Aorta (tissue), 5 donors: Measurements from ENCODE around the gene KRT84. TPM values are rescaled to one million over a fixed set of nuclear protein-coding genes. Genes with fewer than 3 reads are reported as not detected.

Source experiments
- ATAC-seq: fragments of 200-7000 bp; cut with Tn5 transposase; one replicate; pipeline ENCODE4 v1.9.1; 2022; ENCODE audit warnings: moderate library complexity; ENCODE audit not compliant: low FRiP score
- DNase-seq, 2 donors: peaks; one replicate each; pipeline ENCODE4 v3.0.0-alpha.2; 2020
- H3K27ac ChIP-seq, 2 donors: one replicate each; pipeline ENCODE4 v1.5.1; 2013; ENCODE audit warnings: low read length in 2 of 2, mild to moderate bottlenecking in 2 of 2, moderate library complexity in 2 of 2, control low read depth in 1 of 2, inconsistent platforms in 1 of 2, low read depth in 1 of 2
- H3K27me3 ChIP-seq, 2 donors: one replicate each; pipeline ENCODE4 v1.6.1; 2013; ENCODE audit warnings: control low read depth in 1 of 2, low read length in 1 of 2, mild to moderate bottlenecking in 1 of 2, moderate library complexity in 1 of 2; ENCODE audit not compliant: insufficient read depth in 2 of 2, control insufficient read depth in 1 of 2
- H3K36me3 ChIP-seq, 2 donors: one replicate each; pipeline ENCODE4 v1.6.1; 2013; ENCODE audit warnings: control low read depth in 1 of 2, low read length in 1 of 2, mild to moderate bottlenecking in 1 of 2; ENCODE audit not compliant: insufficient read depth in 2 of 2, control insufficient read depth in 1 of 2
- H3K4me1 ChIP-seq, 2 donors: one replicate each; pipeline ENCODE4 v1.6.1; 2013; ENCODE audit warnings: low read length in 2 of 2, control low read depth in 1 of 2, mild to moderate bottlenecking in 1 of 2, moderate library complexity in 1 of 2; ENCODE audit not compliant: insufficient read depth in 2 of 2, control insufficient read depth in 1 of 2
- H3K4me3 ChIP-seq, 2 donors: one replicate each; pipeline ENCODE4 v1.5.1; 2013; ENCODE audit warnings: low read length in 2 of 2, control low read depth in 1 of 2, mild to moderate bottlenecking in 1 of 2
- H3K9me3 ChIP-seq: one replicate; pipeline ENCODE4 v1.6.1; 2013; ENCODE audit warnings: mild to moderate bottlenecking, low read length; ENCODE audit not compliant: control insufficient read depth
- WGBS, 2 donors: extraction: QIAGEN DNeasy Blood & Tissue Kit; methylation state at CpG; one replicate each; pipeline ENCODE4 v1.1.7; 2013; 5-methylcytosine and 5-hydroxymethylcytosine counted together
- intact Hi-C, 2 donors: fragments of 100-400 bp; cut with DNase I; formaldehyde crosslinking; loops; one replicate each; pipeline versions ENCODE4 v1.14.2 to v1.15.0; 2022
- long read RNA-seq, 2 donors: library from polyadenylated mRNA; unstranded; transcript quantifications; one replicate each; pipeline ENCODE4 v2.0.0, GENCODE V29; 2020 to 2021
- polyA plus RNA-seq, 2 donors: library from polyadenylated mRNA; stranded (reverse); fragments of 200-250 nt; gene quantifications; one replicate each; pipeline ENCODE4 v1.2.3, GENCODE V29; 2013
- total RNA-seq, 2 donors: library from RNA; stranded (reverse); fragmentation: NEBNext Ultra II Directional; extraction: Animal tissue kit (Norgen Biotek cat#: 25700); gene quantifications; one replicate each; pipeline ENCODE4 v1.2.1, GENCODE V29; 2021
- donor health status: healthy with polysubstance abuse.
- donor health status: Bipolar disorder and iron deficiency.
- donor health status: DM: no; HTN: no; CAD: no.
- donor health status: DM: no; HTN: no; CAD: no.
- donor health status: DM: yes; HTN: yes; CAD: no.

KRT84 gene
- total RNA-seq: not detected
- not detected for polyA plus RNA-seq
- long read RNA-seq, donor 1: 0 reads
- long read RNA-seq, donor 2: 0 reads

- H3K4me3 ChIP-seq: no peak within 1 kb of the TSS
- H3K4me1 ChIP-seq: no peaks in the 10 kb centered on the region
- no peak for ATAC-seq
- H3K36me3 ChIP-seq: no peaks in the 10 kb centered on the region
- no peaks in the 10 kb centered on the region for H3K9me3 ChIP-seq
- no peak within 1 kb of the TSS for H3K27ac ChIP-seq
- peak in 1 of 2 donors; percentile 45 for DNase-seq
- WGBS, 2 donors: 97 to 100% methylated on average over 11 of the region's 11 CpGs
- H3K27me3 ChIP-seq: no peaks in the 10 kb centered on the region
- intact Hi-C loops: no loop called here
Measured at GRCh38 chr12:52385226-52385702, at the start of gene KRT84. Gene KRT84, minus strand, starts transcription at chr12:52385652. Its CDS starts 67 bp downstream, at chr12:52385585.

- no peak overlapping the region for H3K27ac ChIP-seq
Measured at GRCh38 chr12:52434760-52435530, 49.5 kb upstream of the KRT84 start.

GRCh38 chr12:52434081-52434733 lies 48.8 kb upstream of the KRT84 start, which contains the start of gene KRT75:
Gene KRT75, minus strand, starts transcription at chr12:52434371. Its CDS starts 67 bp downstream, at chr12:52434304.
- Histone ChIP-seq H3K9me3 (no peaks in the 10 kb centered on the region), H3K4me3 (no peak within 1 kb of the TSS), H3K27ac (no peak within 1 kb of the TSS), H3K4me1 (no peaks in the 10 kb centered on the region), H3K27me3 (peaks cover 0 to 2% of the 10 kb centered on the region in 2 donors), H3K36me3 (no peaks in the 10 kb centered on the region)
- DNase-seq (no peak), ATAC-seq (no peak)
- intact Hi-C loops: no loop called here
- 67 to 73% methylated on average over 20 of the region's 20 CpGs for WGBS, 2 donors

More at GRCh38 chr12:52434760-52435530, 49.5 kb upstream of the KRT84 start:
- no peaks in the 10 kb centered on the region for H3K9me3 ChIP-seq
- intact Hi-C loops: no loop called here
- WGBS, 2 donors: 93% methylated on average over 6 of the region's 6 CpGs
- no peaks in the 10 kb centered on the region for H3K4me1 ChIP-seq
- no peaks in the 10 kb centered on the region for H3K36me3 ChIP-seq
- ATAC-seq: no peak
- DNase-seq: no peak
- H3K4me3 ChIP-seq: no peak overlapping the region
- H3K27me3 ChIP-seq: peaks cover 0 to 2% of the 10 kb centered on the region in 2 donors

- intact Hi-C loops: no loop called here
- no peak overlapping the region for H3K4me3 ChIP-seq
- 93 to 96% methylated on average over 12 of the region's 12 CpGs for WGBS, 2 donors
- ATAC-seq (no peak), DNase-seq (no peak)
- no peaks in the 10 kb centered on the region for H3K4me1 ChIP-seq
- no peak overlapping the region for H3K27ac ChIP-seq
- no peaks in the 10 kb centered on the region for H3K36me3 ChIP-seq
- H3K9me3 ChIP-seq: no peaks in the 10 kb centered on the region
- H3K27me3 ChIP-seq: peaks cover 0 to 2% of the 10 kb centered on the region in 2 donors
Measured at GRCh38 chr12:52433501-52434080, 48.1 kb upstream of the KRT84 start.

GRCh38 chr12:52432559-52433207 lies 47.2 kb upstream of the KRT84 start:
- Histone ChIP-seq H3K27ac (no peak overlapping the region), H3K27me3 (peaks cover 0 to 2% of the 10 kb centered on the region in 2 donors), H3K4me1 (no peaks in the 10 kb centered on the region), H3K36me3 (no peaks in the 10 kb centered on the region), H3K9me3 (no peaks in the 10 kb centered on the region), H3K4me3 (no peak overlapping the region)
- WGBS, 2 donors: 83 to 89% methylated on average over 6 of the region's 6 CpGs
- intact Hi-C loops: no loop called here
- DNase-seq (no peak), ATAC-seq (no peak)

GRCh38 chr12:52428121-52428520 lies 42.7 kb upstream of the KRT84 start:
- no peak for DNase-seq
- H3K27ac ChIP-seq: no peak overlapping the region
- H3K4me3 ChIP-seq: no peak overlapping the region
- peaks cover 0 to 2% of the 10 kb centered on the region in 2 donors for H3K27me3 ChIP-seq
- intact Hi-C loops: no loop called here
- no peaks in the 10 kb centered on the region for H3K9me3 ChIP-seq
- ATAC-seq: no peak
- no peaks in the 10 kb centered on the region for H3K4me1 ChIP-seq
- H3K36me3 ChIP-seq: no peaks in the 10 kb centered on the region
- 85 to 90% methylated on average over 10 of the region's 10 CpGs for WGBS, 2 donors

GRCh38 chr12:52427083-52427482 lies 41.6 kb upstream of the KRT84 start:
- H3K4me1 ChIP-seq: no peaks in the 10 kb centered on the region
- DNase-seq (no peak), ATAC-seq (no peak)
- intact Hi-C loops: no loop called here
- 87 to 93% methylated on average over 1 of the region's 1 CpG for WGBS, 2 donors
- H3K9me3 ChIP-seq: no peaks in the 10 kb centered on the region
- no peaks in the 10 kb centered on the region for H3K36me3 ChIP-seq
- H3K4me3 ChIP-seq: no peak overlapping the region
- H3K27ac ChIP-seq: no peak overlapping the region
- peaks cover 0 to 2% of the 10 kb centered on the region in 2 donors for H3K27me3 ChIP-seq

GRCh38 chr12:52426034-52426433 lies 40.6 kb upstream of the KRT84 start:
- 83 to 87% methylated on average over 2 of the region's 2 CpGs for WGBS, 2 donors
- DNase-seq: no peak
- Histone ChIP-seq H3K4me3 (no peak overlapping the region), H3K27me3 (no peaks in the 10 kb centered on the region), H3K4me1 (no peaks in the 10 kb centered on the region), H3K27ac (no peak overlapping the region), H3K9me3 (no peaks in the 10 kb centered on the region), H3K36me3 (no peaks in the 10 kb centered on the region)
- intact Hi-C loops: no loop called here
- ATAC-seq: no peak
